Ishikawa (cell line): ENCODE results near the gene ZDHHC19.

Experiments
- CEBPB ChIP-seq: IDR thresholded peaks from 2 replicates; pipeline ENCODE4 v1.6.1; 2012
- CREB1 ChIP-seq: IDR thresholded peaks from 2 replicates; pipeline ENCODE4 v1.6.1; 2012; ENCODE audit warnings: low read depth
- EGR1 ChIP-seq: IDR thresholded peaks from 2 replicates; pipeline ENCODE4 v1.6.1; 2012
- EP300 ChIP-seq: IDR thresholded peaks from 2 replicates; pipeline ENCODE4 v1.6.1; 2012; ENCODE audit warnings: borderline replicate concordance
- FOXM1 ChIP-seq: IDR thresholded peaks from 2 replicates; pipeline ENCODE4 v1.6.1; 2012; ENCODE audit warnings: low read depth, borderline replicate concordance
- NFIC ChIP-seq: IDR thresholded peaks from 2 replicates; pipeline ENCODE4 v1.6.1; 2012
- RAD21 ChIP-seq: IDR thresholded peaks from 2 replicates; pipeline ENCODE4 v1.6.1; 2012; ENCODE audit warnings: low read depth
- TAF1 ChIP-seq: IDR thresholded peaks from 2 replicates; pipeline ENCODE4 v1.6.1; 2012; ENCODE audit warnings: low read depth, mild to moderate bottlenecking
- TCF12 ChIP-seq: IDR thresholded peaks from 2 replicates; pipeline ENCODE4 v1.6.1; 2012; ENCODE audit warnings: low read depth
- YY1 ChIP-seq: IDR thresholded peaks from 2 replicates; pipeline ENCODE4 v1.6.1; 2012; ENCODE audit warnings: low read depth
- TF ChIP-seq, protein P1 (sequence below): IDR thresholded peaks from 2 replicates; pipeline ENCODE4 v1.6.1; 2012; ENCODE audit warnings: low read depth, mild to moderate bottlenecking
- TF ChIP-seq, protein P2 (sequence below): IDR thresholded peaks from 2 replicates; pipeline ENCODE4 v1.6.1; 2012
- TF ChIP-seq, protein P3 (sequence below): IDR thresholded peaks from 2 replicates; pipeline ENCODE4 v1.6.1; 2012

GRCh38 chr3:196164576-196164975, 46.6 kb downstream of the ZDHHC19 start:
- TF ChIP-seq CREB1 (no peak), EP300 (no peak), NFIC (no peak), TCF12 (no peak), FOXM1 (no peak), EGR1 (no peak), CEBPB (no peak), RAD21 (no peak), YY1 (no peak), TAF1 (no peak)
- TF ChIP-seq, protein P1, sequence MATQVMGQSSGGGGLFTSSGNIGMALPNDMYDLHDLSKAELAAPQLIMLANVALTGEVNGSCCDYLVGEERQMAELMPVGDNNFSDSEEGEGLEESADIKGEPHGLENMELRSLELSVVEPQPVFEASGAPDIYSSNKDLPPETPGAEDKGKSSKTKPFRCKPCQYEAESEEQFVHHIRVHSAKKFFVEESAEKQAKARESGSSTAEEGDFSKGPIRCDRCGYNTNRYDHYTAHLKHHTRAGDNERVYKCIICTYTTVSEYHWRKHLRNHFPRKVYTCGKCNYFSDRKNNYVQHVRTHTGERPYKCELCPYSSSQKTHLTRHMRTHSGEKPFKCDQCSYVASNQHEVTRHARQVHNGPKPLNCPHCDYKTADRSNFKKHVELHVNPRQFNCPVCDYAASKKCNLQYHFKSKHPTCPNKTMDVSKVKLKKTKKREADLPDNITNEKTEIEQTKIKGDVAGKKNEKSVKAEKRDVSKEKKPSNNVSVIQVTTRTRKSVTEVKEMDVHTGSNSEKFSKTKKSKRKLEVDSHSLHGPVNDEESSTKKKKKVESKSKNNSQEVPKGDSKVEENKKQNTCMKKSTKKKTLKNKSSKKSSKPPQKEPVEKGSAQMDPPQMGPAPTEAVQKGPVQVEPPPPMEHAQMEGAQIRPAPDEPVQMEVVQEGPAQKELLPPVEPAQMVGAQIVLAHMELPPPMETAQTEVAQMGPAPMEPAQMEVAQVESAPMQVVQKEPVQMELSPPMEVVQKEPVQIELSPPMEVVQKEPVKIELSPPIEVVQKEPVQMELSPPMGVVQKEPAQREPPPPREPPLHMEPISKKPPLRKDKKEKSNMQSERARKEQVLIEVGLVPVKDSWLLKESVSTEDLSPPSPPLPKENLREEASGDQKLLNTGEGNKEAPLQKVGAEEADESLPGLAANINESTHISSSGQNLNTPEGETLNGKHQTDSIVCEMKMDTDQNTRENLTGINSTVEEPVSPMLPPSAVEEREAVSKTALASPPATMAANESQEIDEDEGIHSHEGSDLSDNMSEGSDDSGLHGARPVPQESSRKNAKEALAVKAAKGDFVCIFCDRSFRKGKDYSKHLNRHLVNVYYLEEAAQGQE: no peak
- TF ChIP-seq, protein P2, sequence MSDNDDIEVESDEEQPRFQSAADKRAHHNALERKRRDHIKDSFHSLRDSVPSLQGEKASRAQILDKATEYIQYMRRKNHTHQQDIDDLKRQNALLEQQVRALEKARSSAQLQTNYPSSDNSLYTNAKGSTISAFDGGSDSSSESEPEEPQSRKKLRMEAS: no peak
- TF ChIP-seq, protein P3, sequence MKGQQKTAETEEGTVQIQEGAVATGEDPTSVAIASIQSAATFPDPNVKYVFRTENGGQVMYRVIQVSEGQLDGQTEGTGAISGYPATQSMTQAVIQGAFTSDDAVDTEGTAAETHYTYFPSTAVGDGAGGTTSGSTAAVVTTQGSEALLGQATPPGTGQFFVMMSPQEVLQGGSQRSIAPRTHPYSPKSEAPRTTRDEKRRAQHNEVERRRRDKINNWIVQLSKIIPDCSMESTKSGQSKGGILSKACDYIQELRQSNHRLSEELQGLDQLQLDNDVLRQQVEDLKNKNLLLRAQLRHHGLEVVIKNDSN: no peak
